K562 (cell line): ENCODE data around the gene FPGS. TPM values are rescaled to one million over a fixed set of nuclear protein-coding genes. Genes with fewer than 3 reads are reported as not detected.
A peak's percentile ranks its signal among the peaks of the same experiment; 100 is the strongest.

Source experiments
- CTBP1 ChIP-seq: fragments of 450-650 bp; IDR thresholded peaks from 2 replicates; pipeline ENCODE4 v1.6.1; 2016; ENCODE audit warnings: borderline replicate concordance
- FOXM1 ChIP-seq, 2 experiments: fragments of 450-650 bp in 1 of 2; sonication (generic) in 1 of 2; formaldehyde crosslinking in 1 of 2; IDR thresholded peaks; 2 replicates each; pipeline versions ENCODE4 v1.6.1 to v1.9.0; 2017 to 2022; ENCODE audit warnings: low read depth in 2 of 2, mild to moderate bottlenecking in 2 of 2, missing genetic modification reagents in 1 of 2, moderate library complexity in 1 of 2
- NCOA6 ChIP-seq: fragments of 450-650 bp; IDR thresholded peaks from 2 replicates; pipeline ENCODE4 v1.6.1; 2017; ENCODE audit warnings: mild to moderate bottlenecking
- ZNF174 ChIP-seq: fragments of 250-450 bp; sonication (Bioruptor Pico); IDR thresholded peaks from 2 replicates; pipeline ENCODE4 v1.4.0; 2020; ENCODE audit warnings: mild to moderate bottlenecking
- ZNF707 ChIP-seq: fragments of 250-450 bp; sonication (Bioruptor Pico); conservative IDR thresholded peaks from 2 replicates; pipeline ENCODE4 v1.8.0; 2022; ENCODE audit warnings: inconsistent platforms, mild to moderate bottlenecking, moderate library complexity
- polyA plus RNA-seq, 8 experiments: library from polyadenylated mRNA; depleted of rRNA in 4 of 8; stranded (reverse) in 5 of 8; unstranded in 3 of 8; fragments of >200 nt; fragmentation: Nextera tagmentation in 2 of 8; fragmentation: Illumina TruSeq in 1 of 8; extraction: Ambion mirVana in 2 of 8; extraction: Trizol in 1 of 8; gene quantifications; 2 replicates each; pipeline versions ENCODE4 v1.2.1 to v1.2.3, GENCODE V29; 2011 to 2014; ENCODE audit warnings: inconsistent platforms in 1 of 8, missing spikeins in 1 of 8
- total RNA-seq, 7 experiments: library from RNA; depleted of rRNA in 6 of 7; stranded (reverse); fragments of >200 nt in 6 of 7; fragmentation: Illumina TruSeq in 2 of 7; extraction: Trizol in 2 of 7; gene quantifications; 2 replicates each; pipeline versions ENCODE4 v1.2.1 to v1.2.3, GENCODE V29; 2011 to 2021; ENCODE audit warnings: low replicate concordance in 1 of 7
- TF ChIP-seq, protein P1 (sequence below): sonication (generic); formaldehyde crosslinking; IDR thresholded peaks from 2 replicates; pipeline ENCODE4 v1.8.1; 2023; ENCODE audit warnings: missing genetic modification reagents, mild to moderate bottlenecking, borderline replicate concordance
- TF ChIP-seq, protein P2 (sequence below): fragments of 450-650 bp; IDR thresholded peaks from 2 replicates; pipeline ENCODE4 v1.6.1; 2016; ENCODE audit warnings: mild to moderate bottlenecking, moderate library complexity

Gene FPGS
- total and polyA plus RNA-seq, 9 of the 15 experiments (the other 6 are each of a cell fraction or from before 2014, with no cell fraction given) = 0.84 to 86.4 (median 59.2) TPM

DNA sequence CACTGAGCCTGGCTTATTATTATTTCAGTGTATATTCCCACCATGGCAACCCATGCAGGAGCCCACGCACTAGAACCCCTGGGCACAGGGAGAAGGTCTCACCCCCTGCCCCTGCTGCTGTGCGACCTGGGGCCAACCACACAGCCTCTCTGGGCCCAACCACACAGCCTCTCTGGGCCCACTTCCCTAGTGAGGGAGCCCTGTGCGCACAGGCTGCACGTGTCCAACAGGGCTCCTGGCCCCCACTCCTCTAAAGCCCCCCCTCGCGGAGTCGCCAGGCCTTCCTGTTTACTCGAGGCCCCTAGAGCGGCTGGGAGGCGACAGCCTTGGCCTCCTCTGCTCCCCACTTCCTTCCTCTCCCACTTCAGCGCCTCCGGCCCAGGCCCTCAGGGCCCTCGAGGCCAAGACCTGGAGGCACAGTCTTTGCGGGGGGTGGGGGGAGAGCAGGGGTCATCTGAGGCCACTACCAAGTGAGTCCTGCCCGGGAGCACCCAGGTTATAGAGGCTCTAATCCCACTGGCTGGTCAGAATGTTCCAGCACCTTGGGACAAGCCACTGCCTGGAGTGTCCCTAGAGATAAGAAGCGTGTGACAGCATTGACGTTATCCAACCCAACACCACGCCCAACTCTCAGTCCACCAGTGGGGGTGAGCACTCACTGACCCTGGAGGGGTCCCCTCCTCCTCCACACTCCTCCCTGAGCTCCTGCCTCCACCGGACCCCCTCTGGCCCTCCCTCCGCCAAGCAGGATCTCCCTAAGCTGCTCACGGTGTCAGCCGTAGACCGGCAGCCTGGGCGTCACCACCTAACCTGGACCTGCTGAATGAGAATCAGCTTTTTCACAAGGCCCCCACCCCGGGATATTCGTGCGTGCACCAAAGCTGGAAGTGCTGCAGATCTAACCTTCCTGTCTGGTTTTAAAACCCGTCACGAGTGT lies 59.7 kb downstream of the FPGS start (continued):
- TF ChIP-seq, protein P1, sequence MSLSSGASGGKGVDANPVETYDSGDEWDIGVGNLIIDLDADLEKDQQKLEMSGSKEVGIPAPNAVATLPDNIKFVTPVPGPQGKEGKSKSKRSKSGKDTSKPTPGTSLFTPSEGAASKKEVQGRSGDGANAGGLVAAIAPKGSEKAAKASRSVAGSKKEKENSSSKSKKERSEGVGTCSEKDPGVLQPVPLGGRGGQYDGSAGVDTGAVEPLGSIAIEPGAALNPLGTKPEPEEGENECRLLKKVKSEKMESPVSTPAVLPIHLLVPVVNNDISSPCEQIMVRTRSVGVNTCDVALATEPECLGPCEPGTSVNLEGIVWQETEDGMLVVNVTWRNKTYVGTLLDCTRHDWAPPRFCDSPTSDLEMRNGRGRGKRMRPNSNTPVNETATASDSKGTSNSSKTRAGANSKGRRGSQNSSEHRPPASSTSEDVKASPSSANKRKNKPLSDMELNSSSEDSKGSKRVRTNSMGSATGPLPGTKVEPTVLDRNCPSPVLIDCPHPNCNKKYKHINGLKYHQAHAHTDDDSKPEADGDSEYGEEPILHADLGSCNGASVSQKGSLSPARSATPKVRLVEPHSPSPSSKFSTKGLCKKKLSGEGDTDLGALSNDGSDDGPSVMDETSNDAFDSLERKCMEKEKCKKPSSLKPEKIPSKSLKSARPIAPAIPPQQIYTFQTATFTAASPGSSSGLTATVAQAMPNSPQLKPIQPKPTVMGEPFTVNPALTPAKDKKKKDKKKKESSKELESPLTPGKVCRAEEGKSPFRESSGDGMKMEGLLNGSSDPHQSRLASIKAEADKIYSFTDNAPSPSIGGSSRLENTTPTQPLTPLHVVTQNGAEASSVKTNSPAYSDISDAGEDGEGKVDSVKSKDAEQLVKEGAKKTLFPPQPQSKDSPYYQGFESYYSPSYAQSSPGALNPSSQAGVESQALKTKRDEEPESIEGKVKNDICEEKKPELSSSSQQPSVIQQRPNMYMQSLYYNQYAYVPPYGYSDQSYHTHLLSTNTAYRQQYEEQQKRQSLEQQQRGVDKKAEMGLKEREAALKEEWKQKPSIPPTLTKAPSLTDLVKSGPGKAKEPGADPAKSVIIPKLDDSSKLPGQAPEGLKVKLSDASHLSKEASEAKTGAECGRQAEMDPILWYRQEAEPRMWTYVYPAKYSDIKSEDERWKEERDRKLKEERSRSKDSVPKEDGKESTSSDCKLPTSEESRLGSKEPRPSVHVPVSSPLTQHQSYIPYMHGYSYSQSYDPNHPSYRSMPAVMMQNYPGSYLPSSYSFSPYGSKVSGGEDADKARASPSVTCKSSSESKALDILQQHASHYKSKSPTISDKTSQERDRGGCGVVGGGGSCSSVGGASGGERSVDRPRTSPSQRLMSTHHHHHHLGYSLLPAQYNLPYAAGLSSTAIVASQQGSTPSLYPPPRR (CRISPR knock-in tag) = no peak
- TF ChIP-seq, protein P2, sequence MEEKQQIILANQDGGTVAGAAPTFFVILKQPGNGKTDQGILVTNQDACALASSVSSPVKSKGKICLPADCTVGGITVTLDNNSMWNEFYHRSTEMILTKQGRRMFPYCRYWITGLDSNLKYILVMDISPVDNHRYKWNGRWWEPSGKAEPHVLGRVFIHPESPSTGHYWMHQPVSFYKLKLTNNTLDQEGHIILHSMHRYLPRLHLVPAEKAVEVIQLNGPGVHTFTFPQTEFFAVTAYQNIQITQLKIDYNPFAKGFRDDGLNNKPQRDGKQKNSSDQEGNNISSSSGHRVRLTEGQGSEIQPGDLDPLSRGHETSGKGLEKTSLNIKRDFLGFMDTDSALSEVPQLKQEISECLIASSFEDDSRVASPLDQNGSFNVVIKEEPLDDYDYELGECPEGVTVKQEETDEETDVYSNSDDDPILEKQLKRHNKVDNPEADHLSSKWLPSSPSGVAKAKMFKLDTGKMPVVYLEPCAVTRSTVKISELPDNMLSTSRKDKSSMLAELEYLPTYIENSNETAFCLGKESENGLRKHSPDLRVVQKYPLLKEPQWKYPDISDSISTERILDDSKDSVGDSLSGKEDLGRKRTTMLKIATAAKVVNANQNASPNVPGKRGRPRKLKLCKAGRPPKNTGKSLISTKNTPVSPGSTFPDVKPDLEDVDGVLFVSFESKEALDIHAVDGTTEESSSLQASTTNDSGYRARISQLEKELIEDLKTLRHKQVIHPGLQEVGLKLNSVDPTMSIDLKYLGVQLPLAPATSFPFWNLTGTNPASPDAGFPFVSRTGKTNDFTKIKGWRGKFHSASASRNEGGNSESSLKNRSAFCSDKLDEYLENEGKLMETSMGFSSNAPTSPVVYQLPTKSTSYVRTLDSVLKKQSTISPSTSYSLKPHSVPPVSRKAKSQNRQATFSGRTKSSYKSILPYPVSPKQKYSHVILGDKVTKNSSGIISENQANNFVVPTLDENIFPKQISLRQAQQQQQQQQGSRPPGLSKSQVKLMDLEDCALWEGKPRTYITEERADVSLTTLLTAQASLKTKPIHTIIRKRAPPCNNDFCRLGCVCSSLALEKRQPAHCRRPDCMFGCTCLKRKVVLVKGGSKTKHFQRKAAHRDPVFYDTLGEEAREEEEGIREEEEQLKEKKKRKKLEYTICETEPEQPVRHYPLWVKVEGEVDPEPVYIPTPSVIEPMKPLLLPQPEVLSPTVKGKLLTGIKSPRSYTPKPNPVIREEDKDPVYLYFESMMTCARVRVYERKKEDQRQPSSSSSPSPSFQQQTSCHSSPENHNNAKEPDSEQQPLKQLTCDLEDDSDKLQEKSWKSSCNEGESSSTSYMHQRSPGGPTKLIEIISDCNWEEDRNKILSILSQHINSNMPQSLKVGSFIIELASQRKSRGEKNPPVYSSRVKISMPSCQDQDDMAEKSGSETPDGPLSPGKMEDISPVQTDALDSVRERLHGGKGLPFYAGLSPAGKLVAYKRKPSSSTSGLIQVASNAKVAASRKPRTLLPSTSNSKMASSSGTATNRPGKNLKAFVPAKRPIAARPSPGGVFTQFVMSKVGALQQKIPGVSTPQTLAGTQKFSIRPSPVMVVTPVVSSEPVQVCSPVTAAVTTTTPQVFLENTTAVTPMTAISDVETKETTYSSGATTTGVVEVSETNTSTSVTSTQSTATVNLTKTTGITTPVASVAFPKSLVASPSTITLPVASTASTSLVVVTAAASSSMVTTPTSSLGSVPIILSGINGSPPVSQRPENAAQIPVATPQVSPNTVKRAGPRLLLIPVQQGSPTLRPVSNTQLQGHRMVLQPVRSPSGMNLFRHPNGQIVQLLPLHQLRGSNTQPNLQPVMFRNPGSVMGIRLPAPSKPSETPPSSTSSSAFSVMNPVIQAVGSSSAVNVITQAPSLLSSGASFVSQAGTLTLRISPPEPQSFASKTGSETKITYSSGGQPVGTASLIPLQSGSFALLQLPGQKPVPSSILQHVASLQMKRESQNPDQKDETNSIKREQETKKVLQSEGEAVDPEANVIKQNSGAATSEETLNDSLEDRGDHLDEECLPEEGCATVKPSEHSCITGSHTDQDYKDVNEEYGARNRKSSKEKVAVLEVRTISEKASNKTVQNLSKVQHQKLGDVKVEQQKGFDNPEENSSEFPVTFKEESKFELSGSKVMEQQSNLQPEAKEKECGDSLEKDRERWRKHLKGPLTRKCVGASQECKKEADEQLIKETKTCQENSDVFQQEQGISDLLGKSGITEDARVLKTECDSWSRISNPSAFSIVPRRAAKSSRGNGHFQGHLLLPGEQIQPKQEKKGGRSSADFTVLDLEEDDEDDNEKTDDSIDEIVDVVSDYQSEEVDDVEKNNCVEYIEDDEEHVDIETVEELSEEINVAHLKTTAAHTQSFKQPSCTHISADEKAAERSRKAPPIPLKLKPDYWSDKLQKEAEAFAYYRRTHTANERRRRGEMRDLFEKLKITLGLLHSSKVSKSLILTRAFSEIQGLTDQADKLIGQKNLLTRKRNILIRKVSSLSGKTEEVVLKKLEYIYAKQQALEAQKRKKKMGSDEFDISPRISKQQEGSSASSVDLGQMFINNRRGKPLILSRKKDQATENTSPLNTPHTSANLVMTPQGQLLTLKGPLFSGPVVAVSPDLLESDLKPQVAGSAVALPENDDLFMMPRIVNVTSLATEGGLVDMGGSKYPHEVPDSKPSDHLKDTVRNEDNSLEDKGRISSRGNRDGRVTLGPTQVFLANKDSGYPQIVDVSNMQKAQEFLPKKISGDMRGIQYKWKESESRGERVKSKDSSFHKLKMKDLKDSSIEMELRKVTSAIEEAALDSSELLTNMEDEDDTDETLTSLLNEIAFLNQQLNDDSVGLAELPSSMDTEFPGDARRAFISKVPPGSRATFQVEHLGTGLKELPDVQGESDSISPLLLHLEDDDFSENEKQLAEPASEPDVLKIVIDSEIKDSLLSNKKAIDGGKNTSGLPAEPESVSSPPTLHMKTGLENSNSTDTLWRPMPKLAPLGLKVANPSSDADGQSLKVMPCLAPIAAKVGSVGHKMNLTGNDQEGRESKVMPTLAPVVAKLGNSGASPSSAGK = no peak
- TF ChIP-seq CTBP1 (peak; percentile 96), NCOA6 (no peak), ZNF707 (CRISPR knock-in tag) (no peak), FOXM1 (IDR thresholded peaks at IDR 0.05; ENCODE audit: low read depth) (peak; percentile 83), FOXM1 (CRISPR knock-in tag; IDR thresholded peaks at IDR 0.05; ENCODE audit: low read depth) (no peak), ZNF174 (CRISPR knock-in tag) (no peak)
